Hypothalamus (tissue), 51 donors: ENCODE data around the gene CNTNAP5.

ENCODE experiments used
- DNase-seq, 51 donors: peaks; one replicate each; lab custom pipeline; 2025; lab: John Stamatoyannopoulos, UW

Gene CNTNAP5

DNA sequence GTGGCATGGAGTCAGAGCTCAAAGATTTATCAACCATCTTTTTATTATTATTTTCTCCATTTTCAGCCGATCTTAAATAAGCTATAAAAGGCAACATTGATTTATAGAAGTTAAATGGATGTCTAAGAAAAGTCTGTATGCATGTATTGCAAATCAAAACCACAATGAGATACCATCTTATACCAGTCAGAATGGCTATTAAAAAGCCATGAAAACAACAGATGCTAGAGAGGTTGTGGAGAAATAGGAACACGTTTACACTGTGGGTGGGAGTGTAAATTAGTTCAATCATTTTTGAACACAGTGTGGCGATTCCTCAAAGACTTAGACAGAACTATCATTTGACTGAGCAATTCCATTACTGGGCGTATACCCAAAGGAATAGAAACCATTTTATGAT lies 731.0 kb downstream of the CNTNAP5 start:
- no peak for DNase-seq

DNA sequence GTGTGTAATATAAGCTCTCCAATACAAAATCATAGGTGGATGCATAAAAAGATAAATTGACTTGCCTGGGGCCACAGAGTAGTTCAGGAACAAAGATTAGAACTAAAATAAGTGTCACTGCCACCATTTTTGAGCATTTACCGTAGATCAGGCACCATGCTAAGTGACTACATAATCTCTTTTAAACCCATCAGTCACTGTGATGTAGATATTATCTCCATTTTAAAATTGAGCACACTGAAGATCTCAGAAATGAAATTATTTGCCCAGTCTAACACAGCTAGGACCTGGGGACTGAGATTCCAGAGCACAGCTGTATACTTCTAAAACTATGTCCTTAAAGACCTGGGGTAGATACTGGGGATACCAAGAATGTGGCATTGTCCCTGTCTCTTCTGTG lies 737.3 kb downstream of the CNTNAP5 start:
- DNase-seq = no peak

DNA sequence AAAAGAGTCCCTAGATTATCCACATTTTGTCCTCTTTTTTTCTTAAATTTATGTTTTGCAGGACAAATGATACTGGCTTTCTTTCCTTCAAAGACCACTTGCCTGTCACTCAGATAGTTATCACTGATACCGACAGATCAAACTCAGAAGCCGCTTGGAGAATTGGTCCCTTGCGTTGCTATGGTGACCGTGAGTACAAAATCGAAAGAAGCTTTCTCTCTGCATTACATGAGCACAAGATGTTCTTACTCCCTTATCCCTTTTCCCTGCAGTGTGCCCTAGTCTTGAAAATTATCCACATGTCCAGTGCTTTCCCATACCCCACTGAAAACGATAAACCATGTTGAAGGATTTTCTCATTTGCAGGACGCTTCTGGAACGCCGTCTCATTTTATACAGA lies 738.5 kb downstream of the CNTNAP5 start:
- DNase-seq = peak in 11 of 51 donors; percentile 3 to 56 (median 27)

DNA sequence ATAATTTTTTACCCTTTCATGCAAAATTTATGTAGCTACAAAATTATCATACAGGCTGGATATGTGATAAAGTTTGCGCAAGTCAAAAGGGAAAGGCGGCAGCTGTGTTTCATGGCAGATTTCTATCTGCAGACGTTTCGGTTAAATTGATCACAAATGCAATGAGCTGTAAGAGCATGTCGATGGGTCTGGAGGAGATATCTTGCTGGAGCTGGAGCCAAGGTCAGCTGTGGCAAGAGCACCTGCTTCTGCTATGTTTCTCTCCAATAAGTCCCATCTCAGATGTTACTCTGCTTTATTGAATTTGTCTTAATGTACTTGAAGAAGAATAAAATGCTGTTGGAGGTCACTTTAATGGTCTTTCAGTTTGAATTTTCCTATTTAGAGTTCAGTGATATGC lies 749.7 kb downstream of the CNTNAP5 start:
- no peak for DNase-seq

DNA sequence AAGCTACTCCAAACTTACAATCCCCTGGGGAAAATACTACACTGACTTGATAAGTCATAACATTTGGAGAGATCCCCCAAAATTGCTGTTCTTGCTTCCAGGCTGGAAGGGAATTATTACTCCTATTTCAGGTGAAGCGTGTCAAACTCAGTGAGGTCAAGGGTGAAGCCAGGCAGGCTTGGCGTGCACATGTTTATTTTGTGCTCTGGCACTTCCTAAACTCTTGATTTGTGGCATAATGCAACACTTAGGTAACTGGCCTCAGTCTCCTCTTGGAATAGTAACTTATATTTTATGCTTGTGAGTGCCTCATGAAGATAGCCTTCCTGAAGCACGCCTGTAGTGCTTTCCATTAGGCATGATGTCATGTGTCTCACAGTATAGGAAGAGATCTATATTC lies 751.2 kb downstream of the CNTNAP5 start:
- DNase-seq = no peak

DNA sequence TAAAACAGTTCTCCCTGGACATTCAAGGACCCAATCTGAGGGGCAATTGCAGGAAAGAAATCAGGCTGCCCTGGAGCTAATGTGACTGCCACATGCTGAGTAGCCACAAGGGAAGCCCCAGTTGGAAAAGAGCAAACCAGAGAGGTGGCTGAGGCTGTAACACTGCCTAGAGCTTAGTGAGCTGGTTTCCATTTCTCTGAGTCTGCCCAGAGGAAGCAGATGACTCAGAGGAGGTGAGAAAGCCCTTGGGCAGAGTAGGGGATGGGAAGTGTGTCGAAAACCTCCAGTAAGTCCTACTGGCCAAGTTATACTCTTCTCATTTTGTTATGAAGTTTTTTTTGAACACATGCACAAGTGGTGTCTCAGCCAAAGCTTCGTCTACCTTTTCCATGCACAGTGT lies 753.0 kb downstream of the CNTNAP5 start:
- DNase-seq = no peak

DNA sequence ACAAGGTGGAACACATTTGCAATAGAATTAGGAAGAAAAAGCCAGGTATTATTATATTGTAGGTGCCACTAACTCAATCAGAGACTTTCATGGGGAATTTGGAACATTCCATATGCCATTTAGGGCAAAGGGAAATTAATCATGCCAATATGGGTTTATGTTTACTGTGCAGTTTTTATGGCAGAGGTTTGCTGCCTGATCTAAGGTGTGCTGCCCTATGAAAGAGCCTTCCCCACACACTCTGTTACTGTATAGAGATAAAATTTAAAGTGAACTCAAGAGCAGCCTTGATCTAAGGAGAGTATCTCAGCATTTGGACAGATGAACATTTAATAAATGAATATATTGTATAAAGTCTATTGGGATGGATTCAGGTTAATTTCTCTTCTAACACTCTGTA lies 771.6 kb downstream of the CNTNAP5 start:
- no peak for DNase-seq

DNA sequence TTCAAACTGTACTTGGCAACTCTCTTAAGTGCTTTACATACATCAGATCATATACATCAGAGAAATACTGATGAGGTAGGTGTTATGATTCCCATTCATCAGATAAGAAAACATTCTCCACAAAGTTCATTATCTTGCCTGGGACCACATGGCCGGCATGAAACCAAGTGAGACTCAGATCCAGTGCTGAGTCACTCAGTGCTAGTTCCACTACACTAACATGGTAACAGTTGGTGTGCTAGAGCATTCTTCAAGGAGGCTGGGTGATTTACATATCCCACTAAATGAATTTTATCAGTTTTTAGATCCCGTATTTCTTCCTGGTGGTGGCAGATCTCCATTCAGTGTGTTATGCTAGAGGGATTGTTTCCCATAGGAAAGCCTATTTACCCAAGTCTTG lies 772.0 kb downstream of the CNTNAP5 start:
- DNase-seq = no peak

DNA sequence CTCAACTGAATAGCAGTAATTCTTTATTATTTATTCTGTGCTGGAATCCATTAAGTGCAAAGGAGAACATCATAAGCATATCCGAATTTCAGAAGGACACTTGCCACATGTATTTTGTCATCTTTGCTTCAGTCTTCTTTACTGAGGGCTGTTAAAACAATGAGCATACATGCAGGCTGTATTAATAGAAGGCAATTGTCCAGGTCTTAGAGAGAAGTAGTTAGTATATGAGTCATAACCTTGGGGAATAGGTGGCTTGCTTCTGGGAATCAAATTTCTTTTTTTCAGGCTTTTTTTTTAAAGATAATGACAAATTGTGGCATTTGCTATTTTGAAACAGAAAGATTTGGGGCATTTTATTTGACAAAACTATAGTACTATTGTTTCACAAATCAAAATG lies 773.5 kb downstream of the CNTNAP5 start:
- no peak for DNase-seq

DNA sequence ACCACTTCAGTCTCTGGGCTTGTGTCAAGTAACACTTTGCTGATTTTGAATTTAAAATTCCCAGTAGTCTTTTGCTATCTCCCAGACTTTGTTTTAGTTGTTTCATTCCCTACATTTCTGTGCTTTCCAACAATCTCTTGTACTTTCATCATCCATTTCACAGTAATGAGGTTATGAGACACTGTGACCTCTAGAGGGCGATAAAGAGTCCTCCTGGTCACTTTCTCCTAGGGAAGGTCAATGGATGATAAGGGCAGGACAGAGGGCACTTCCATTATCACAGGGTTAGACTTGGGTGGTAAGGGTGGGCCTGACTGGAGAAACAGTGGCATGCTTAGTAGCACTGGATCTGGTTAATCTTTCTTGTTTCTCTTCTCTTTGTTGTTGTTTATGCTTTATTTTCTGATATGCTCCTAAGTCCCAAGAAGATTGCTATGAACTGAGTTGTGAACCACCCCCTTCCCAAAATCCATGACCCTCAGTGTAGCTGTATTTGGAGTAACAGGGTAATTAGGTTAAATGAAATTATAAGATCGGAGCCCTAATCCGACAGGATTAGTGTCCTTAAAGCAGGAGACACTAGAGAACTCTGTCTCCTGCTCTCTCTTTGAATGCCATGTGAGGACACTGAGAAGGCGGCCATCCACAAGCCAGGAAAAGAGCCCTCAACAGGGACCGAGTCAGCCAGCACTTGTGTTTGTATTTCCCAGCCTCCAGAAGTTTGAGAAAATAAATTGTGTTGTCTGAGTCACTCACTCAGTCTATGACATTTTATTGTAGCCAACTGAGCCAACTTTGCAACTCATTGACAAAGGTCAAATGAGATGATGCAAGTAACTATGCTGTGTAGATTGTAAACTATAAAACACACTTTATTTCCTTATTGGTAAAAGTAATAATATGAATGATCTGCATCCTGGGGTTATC lies 779.2 kb downstream of the CNTNAP5 start:
- DNase-seq = peak in 4 of 51 donors; percentile 1 to 21 (median 4)

DNA sequence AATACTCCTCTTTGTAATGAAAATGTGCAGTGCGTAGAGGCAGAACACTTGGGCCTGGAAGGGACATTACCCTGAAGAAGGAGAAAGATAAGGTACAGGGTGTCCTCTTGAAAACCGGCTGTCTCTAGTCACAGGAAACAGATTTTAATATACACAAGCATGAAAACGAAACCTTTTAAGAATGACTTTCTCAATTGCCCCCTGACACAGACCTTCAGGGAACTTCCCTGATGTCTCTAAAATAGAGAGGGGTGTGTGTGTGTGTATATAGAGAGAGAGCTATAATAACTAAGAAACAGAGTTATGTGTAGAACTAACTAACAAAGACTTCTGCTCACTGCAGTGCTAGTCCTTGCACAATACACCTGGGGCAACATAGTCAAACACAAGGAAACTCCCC lies 780.0 kb downstream of the CNTNAP5 start:
- no peak for DNase-seq

DNA sequence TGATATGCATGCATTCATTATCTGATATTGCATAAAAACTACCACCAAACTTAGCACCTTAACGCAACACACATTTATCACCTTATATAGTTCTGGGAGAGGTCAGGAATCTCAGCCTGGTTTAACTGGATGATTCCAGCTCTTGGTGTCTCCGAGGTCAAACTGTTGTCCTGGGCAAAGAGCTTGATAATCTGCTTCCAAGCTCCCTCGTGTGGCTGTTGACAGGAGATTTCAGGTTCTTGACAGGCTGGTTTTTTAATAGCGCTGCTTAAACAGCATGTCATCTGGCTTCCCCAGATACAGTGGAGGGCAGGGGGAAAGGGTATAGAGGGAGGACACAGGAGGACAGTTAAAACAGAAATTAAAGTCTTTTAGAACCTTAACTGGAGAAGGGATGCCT lies 785.0 kb downstream of the CNTNAP5 start:
- DNase-seq = peak in 6 of 51 donors; percentile 2 to 11 (median 6)

DNA sequence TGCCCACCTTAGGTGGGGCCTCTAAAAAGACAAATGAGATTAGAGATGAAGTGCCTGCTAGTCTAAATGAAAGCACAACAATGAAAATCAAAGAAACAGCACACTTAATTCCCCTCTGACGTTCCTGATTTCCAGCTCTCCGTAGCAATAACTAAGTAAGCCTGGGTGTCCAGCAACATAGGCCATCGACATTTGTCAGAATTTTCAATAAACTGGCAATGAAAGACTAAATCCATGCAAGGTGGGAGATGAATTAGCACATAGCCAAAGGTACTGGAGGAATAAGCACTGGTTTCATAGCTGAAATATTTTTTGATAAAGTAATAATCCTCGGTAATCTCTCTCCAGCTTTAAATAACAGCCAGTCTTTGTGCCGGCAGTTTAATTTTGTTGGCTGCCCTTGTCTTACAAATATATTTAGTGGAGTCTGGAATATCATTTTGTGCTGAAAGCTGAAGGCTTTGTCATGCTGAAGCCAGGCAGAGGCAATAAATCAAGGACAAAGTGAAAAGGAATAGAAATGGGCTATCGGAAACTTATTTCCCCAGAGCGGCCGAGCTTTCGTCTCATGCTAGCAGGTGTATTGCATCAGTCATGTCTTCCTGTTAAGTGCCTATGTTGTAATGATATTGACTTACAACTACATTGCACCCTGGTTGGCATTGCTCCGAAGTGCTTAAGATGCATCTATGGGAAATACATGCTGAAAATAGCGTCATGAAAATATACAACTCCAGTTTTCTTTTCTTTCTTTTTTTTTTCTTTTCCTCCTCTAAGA lies 790.1 kb downstream of the CNTNAP5 start:
- no peak for DNase-seq

DNA sequence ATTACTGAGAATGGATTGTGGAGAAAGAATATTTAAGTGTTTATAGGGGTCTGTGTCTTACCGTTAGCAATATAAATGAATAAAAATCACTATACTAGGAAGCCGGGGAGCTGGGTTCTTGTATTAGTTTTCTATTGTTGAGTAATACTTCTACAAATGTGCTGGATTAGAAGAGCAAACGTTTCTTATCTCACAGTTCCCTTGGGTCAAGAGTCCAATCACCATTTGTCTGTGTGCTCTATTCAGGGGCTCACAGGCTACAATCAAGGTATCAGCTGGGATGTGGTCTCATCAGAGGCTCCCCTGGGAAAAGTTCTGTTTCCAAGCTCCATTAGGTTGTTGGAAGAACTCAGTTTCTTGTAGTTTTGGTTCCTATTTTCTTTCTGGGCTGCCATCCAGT lies 790.9 kb downstream of the CNTNAP5 start:
- DNase-seq = no peak

DNA sequence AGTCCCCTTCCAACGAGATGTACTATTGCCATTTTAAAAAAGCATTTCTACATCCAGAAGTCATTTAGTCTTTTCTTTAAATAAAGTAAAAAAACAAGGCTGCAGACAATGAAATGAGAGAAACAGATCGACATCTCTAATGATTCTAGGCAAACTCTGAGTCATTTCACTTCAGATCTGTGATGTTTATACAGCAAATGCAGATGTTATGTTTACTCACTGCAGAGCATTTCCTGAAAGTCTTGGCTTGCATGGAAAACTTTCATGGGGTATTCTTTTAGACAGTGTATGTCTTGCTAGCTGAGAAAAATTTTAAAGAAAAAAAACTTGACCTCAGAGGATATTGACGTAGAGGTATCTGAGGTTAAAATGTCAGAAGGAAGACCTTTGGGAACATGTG lies 797.4 kb downstream of the CNTNAP5 start:
- no peak for DNase-seq

DNA sequence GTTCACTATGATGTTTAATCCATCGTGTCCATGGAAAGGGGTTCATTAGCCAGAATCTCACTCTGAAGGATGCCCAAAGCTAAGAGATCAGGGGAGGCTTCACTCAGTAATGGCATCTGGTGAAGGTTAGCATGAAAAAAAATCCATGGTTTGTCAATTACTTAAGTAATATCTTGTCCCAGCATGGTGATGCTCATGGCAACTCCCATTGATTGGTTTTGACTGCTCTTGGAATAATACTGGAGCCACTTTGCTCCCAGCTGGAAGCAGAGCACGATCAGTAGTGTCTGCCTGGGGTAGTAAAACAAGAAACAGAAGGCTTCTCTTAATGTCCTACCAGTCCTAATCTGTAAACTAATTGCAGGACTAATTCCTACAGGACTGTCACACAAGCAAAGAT lies 799.4 kb downstream of the CNTNAP5 start:
- no peak for DNase-seq

DNA sequence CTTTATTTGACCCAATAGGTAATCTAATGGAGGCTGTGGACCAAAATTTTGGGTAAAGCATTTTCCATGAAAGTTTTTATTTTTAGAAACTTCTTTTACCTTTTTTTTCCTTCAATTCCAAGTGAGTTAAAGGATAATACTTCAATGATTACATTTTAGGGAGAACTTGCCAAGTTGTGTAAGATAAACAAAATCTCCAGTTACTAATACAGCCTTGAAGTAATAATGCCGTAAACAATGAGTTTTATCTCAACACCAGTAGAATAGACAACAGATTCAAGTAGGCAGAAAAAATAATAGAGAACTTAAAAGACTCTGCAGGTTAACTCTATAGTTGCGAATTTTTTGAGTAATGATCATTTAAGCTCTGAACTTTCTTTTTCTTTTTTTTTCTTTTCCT lies 807.4 kb downstream of the CNTNAP5 start:
- no peak for DNase-seq

DNA sequence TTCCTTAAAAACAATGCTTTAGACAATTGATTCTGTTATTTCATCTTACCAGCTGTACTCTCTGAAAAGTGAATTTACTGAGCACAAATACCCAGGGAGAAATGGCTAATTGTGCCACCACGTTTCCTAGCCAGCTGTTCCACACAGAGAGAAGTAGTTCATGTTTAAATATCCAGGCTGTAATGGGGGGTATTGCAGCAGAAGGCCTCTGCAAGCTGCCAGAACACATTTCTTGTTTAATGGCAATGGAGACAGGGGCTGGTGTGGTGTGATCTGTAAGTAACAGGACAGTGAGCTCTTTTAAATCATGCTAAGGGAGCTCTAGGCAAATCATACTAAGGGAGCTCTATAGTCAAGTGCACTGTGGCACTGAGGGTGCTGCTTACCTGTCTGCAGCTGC lies 809.2 kb downstream of the CNTNAP5 start:
- no peak for DNase-seq

DNA sequence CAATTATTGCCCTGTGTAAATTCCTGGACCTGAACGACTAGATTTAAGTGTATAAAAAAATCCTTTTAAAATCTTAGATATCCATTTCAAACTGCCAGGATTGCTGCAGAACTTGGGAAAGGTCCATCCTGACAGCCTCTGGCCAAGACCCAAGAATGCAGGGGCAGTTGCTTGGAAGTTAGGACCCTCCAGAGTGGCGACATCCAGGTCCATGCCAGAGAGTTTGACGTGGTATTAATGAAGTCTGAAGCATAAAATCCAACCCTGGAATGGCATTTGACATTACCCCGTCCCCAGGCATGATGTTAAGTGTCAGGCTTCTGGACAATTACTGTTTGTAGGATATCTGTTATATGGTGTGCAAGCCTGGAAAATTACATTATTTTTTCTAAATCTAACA lies 810.2 kb downstream of the CNTNAP5 start:
- no peak for DNase-seq

DNA sequence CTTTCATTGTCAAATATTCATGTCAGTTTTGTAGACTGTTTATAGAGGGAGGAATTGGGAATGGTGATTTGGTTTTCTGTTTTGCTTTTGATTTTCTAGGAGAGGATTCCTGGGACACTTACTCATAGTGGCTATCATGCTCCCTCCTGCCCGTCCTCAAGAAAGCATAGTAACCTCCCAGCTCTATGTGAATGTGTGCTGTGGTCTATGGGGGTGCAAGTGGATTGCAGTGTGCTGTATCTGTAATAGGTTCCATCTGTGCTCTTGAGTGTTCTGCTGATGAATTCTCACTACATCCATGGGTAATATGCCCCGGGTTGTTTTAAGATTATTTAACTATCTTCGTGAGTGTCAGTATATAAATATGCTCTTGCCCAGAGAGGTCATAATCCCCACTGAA lies 811.3 kb downstream of the CNTNAP5 start:
- DNase-seq = no peak

DNA sequence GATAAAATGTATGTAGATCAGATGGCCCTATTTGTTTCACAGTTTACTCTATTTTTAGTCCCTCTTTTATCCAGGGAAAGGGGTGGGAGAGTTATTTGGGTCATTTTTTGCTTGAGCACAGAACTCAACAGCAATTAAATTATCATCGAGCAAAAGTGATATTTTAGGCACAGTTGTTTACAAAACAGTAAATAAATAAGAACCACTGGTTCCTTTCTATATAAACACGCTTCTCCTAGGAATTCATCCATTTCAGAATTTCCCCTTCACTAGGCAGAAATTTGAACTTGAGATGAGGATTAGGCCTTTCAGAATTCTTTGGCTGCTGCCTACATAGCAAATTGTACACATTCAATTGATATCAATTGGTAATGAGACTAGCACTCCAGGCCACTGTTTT lies 812.4 kb downstream of the CNTNAP5 start:
- no peak for DNase-seq

DNA sequence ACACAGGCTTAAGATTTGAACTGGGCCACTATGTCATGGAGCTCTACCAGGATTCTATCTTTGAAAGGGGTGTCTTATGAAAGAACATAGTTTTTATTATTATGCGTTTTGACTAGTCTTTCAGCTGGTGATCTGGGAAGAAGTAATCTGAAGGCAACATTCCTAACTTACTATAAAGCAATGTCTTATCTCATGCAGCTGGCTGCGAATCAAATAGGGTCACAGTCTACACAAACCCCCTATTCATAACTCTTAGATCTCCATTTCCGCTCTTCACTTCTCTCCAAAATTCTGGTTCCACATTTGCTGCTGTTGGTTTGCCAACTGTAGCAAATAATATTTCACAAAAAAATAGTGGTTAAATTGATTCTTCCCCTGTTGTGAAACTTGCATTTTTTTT lies 813.3 kb downstream of the CNTNAP5 start:
- DNase-seq = no peak
